HG02571 (cell line): ENCODE data around the gene OR8B4.
"Not testable (repeated sequence)": the region's sequence is repeated elsewhere in the genome, so short reads cannot be mapped to it uniquely, and the experiment has no call there.

Source experiments
- ATAC-seq: cut with Tn5 transposase; IDR thresholded peaks from one replicate; pipeline ENCODE4 v1.9.1; 2021; ENCODE audit warnings: mild to moderate bottlenecking, moderate library complexity; ENCODE audit not compliant: unreplicated experiment

OR8B4 gene

GRCh38 chr11:124424384-124424921 is at the start of gene OR8B4:
OR8B4 (minus strand) TSS chr11:124424871; CDS start chr11:124424871, 0 bp downstream.
- ATAC-seq = no peak

- ATAC-seq = no peak
These were observed 49.4 kb upstream of the OR8B4 start for GRCh38 chr11:124474079-124474478.

GRCh38 chr11:124473476-124473875 is 48.8 kb upstream of the OR8B4 start:
- no peak for ATAC-seq

GRCh38 chr11:124470561-124471227 is 46.0 kb upstream of the OR8B4 start:
- no peak for ATAC-seq

- ATAC-seq = no peak
These were observed 42.8 kb upstream of the OR8B4 start for GRCh38 chr11:124467381-124467927.

- ATAC-seq = no peak
These were observed 40.7 kb upstream of the OR8B4 start for GRCh38 chr11:124465368-124465767.

GRCh38 chr11:124463990-124464389 is 39.3 kb upstream of the OR8B4 start:
- no peak for ATAC-seq

- no peak for ATAC-seq
These were observed 38.7 kb upstream of the OR8B4 start for GRCh38 chr11:124463324-124463723.

GRCh38 chr11:124460459-124460858 is 35.8 kb upstream of the OR8B4 start:
- no peak for ATAC-seq

GRCh38 chr11:124459379-124459778 is 34.7 kb upstream of the OR8B4 start:
- not testable (repeated sequence) for ATAC-seq

- ATAC-seq = no peak
These were observed 29.9 kb upstream of the OR8B4 start for GRCh38 chr11:124454552-124454951.

GRCh38 chr11:124446916-124447315 is 22.2 kb upstream of the OR8B4 start:
- ATAC-seq = no peak

GRCh38 chr11:124445646-124446150 is 21.0 kb upstream of the OR8B4 start, which contains the start of gene OR8B8:
OR8B8 (minus strand) TSS chr11:124445696; CDS start chr11:124441085, 4,611 bp downstream.
- no peak for ATAC-seq

- no peak for ATAC-seq
These were observed 18.2 kb upstream of the OR8B4 start for GRCh38 chr11:124442847-124443246.

GRCh38 chr11:124442442-124442841 is 17.8 kb upstream of the OR8B4 start:
- no peak for ATAC-seq

- no peak for ATAC-seq
These were observed 16.8 kb upstream of the OR8B4 start for GRCh38 chr11:124441519-124441918.

GRCh38 chr11:124441081-124441480 is 16.4 kb upstream of the OR8B4 start:
- ATAC-seq = no peak

GRCh38 chr11:124440608-124441007 is 15.9 kb upstream of the OR8B4 start:
- no peak for ATAC-seq

- ATAC-seq = no peak
These were observed 10.0 kb upstream of the OR8B4 start for GRCh38 chr11:124434699-124435098.

- ATAC-seq = no peak
These were observed 4.9 kb upstream of the OR8B4 start for GRCh38 chr11:124429599-124429998.

- ATAC-seq = no peak
These were observed 3.6 kb downstream of the OR8B4 start for GRCh38 chr11:124421043-124421442.

- ATAC-seq = no peak
These were observed 9.2 kb downstream of the OR8B4 start for GRCh38 chr11:124415356-124415923.
